Adrenal gland (tissue), 12 donors: Measurements from ENCODE around the gene JCHAIN. TPM values are rescaled to one million over a fixed set of nuclear protein-coding genes. Genes with fewer than 3 reads are reported as not detected.

Source experiments
- DNase-seq, 7 donors: peaks; one replicate each; pipeline ENCODE4 v3.0.0-alpha.2; 2019 to 2020
- H3K27ac ChIP-seq, 5 donors: fragments of 200-600 bp; sonication (generic) in 4 of 5; 1 replicate in 3 of 5; 2 replicates in 2 of 5; pipeline versions ENCODE4 v1.5.1 to v1.8.0; 2016 to 2020; ENCODE audit warnings: mild to moderate bottlenecking in 1 of 5
- H3K27me3 ChIP-seq: fragments of 200-600 bp; 2 replicates; pipeline ENCODE4 v1.8.0; 2021
- H3K36me3 ChIP-seq, 2 donors: fragments of 200-600 bp; replicated peaks in 1 of 2; 1 replicate in 1 of 2; 2 replicates in 1 of 2; pipeline versions ENCODE4 v1.5.1 to v1.8.0; 2018 to 2022
- H3K4me1 ChIP-seq, 2 donors: fragments of 200-600 bp; replicated peaks in 1 of 2; 1 replicate in 1 of 2; 2 replicates in 1 of 2; pipeline versions ENCODE4 v1.5.1 to v1.8.0; 2018 to 2021
- H3K4me3 ChIP-seq, 4 donors: fragments of 200-600 bp; sonication (generic) in 3 of 4; one replicate each; pipeline ENCODE4 v1.5.1; 2016 to 2018
- H3K9me3 ChIP-seq, 3 donors: fragments of 200-600 bp; sonication (generic) in 1 of 3; replicated peaks in 1 of 3; 1 replicate in 2 of 3; 2 replicates in 1 of 3; pipeline versions ENCODE4 v1.5.1 to v1.8.0; 2016 to 2021
- POLR2A ChIP-seq, 2 donors: fragments of 450-650 bp; IDR thresholded peaks; one replicate each; pipeline ENCODE4 v1.6.1; 2017; ENCODE audit warnings: antibody characterized with exemption in 2 of 2, mild to moderate bottlenecking in 2 of 2, moderate library complexity in 1 of 2
- WGBS, 4 donors: extraction: QIAGEN DNeasy Blood & Tissue Kit in 2 of 4; methylation state at CpG; one replicate each; pipeline versions ENCODE4 v1.1.5 to v1.1.7; 2013 to 2017; 5-methylcytosine and 5-hydroxymethylcytosine counted together
- intact Hi-C, 2 donors: fragments of 100-400 bp; cut with DNase I; formaldehyde crosslinking; loops; one replicate each; pipeline versions ENCODE4 v1.14.1 to v1.15.0; 2022 to 2023
- polyA plus RNA-seq, 3 donors: library from polyadenylated mRNA; stranded (reverse); fragments of 200-250 nt in 2 of 3; fragments of 350-450 nt in 1 of 3; fragmentation: Illumina TruSeq in 1 of 3; extraction: RNeasy Lipid Tissue Mini Kit (QIAGEN cat#74804) in 1 of 3; gene quantifications; one replicate each; pipeline ENCODE4 v1.2.3, GENCODE V29; 2013 to 2014
- total RNA-seq, 9 donors: library from RNA; depleted of rRNA in 4 of 9; stranded (reverse); fragments of >200 nt in 4 of 9; fragments of 120-200 nt in 1 of 9; fragmentation: NEBNext Ultra II Directional in 1 of 9; extraction: Animal tissue kit (Norgen Biotek cat#: 25700) in 1 of 9; gene quantifications; one replicate each; pipeline versions ENCODE4 v1.1.0 to v1.2.4, GENCODE V29; 2013 to 2023
- TF ChIP-seq, protein P1 (sequence below), 6 experiments: fragments of 450-650 bp in 4 of 6; fragments of 200-600 bp in 2 of 6; sonication (generic) in 1 of 6; IDR thresholded peaks; 1 replicate in 5 of 6; 2 replicates in 1 of 6; pipeline versions ENCODE4 v1.5.1 to v1.8.0; 2016 to 2021; ENCODE audit warnings: antibody characterized with exemption in 6 of 6, mild to moderate bottlenecking in 2 of 6, moderate library complexity in 1 of 6
- donor health status: healthy with polysubstance abuse.
- donor health status: Bipolar disorder and iron deficiency.
- donor health status: DM: yes; HTN: yes; CAD: no.
- donor health status: DM: no; HTN: no; CAD: no.
- donor health status: DM: no; HTN: no; CAD: no.
- donor health status: DM: yes; HTN: yes; CAD: no.

Gene JCHAIN
- total and polyA plus RNA-seq, 12 donors = 0.11 to 124 (median 1.9) TPM; not detected in 1

DNA sequence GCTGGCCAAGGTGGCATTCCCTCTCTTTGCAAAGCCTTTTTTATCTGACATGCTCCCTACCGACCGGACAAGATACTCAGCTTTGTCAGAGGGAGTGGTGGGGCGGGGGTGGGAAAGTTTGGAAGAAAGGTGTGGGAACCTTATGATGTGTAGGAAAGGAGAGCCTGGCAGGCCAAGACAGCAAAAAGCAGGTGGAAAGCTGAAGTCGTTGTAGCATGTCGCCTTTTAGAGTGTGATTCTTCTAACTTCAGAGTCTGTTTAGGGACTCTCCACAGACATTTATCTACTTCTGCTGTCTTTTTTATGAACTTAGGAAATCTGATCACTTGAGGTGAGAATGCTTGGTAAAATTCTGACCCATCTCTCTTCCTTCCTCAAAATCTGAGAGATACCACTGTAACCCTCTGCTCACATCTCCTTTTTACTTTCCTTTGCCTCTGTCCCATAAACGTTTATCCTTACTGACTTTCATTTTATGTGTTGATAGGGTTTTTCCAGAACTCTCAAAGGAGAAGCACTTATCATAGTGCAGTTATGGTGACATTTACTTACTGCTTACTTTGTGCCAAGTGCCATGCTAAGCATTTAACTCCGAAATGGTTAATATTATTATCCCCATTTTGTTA is 47.3 kb upstream of the JCHAIN start:
- Histone ChIP-seq H3K27ac (peak overlapping the region in 4 of 5 donors; percentile 13 to 59 (median 39)), H3K4me3 (no peak overlapping the region), H3K9me3 (no peaks in the 10 kb centered on the region), H3K27me3 (no peaks in the 10 kb centered on the region), H3K36me3 (no peaks in the 10 kb centered on the region), H3K4me1 (peaks cover 27 to 49% of the 10 kb centered on the region in 2 donors)
- intact Hi-C loops = loop anchor here in 1 of 2 donors (10.0 kb wide), 1 partner anchor 51 kb away; no protein-coding TSS in a partner anchor
- 42 to 59% (median 50%) methylated on average over 7 of the region's 7 CpGs for WGBS, 4 donors
- no peak for DNase-seq
- TF ChIP-seq, protein P1, sequence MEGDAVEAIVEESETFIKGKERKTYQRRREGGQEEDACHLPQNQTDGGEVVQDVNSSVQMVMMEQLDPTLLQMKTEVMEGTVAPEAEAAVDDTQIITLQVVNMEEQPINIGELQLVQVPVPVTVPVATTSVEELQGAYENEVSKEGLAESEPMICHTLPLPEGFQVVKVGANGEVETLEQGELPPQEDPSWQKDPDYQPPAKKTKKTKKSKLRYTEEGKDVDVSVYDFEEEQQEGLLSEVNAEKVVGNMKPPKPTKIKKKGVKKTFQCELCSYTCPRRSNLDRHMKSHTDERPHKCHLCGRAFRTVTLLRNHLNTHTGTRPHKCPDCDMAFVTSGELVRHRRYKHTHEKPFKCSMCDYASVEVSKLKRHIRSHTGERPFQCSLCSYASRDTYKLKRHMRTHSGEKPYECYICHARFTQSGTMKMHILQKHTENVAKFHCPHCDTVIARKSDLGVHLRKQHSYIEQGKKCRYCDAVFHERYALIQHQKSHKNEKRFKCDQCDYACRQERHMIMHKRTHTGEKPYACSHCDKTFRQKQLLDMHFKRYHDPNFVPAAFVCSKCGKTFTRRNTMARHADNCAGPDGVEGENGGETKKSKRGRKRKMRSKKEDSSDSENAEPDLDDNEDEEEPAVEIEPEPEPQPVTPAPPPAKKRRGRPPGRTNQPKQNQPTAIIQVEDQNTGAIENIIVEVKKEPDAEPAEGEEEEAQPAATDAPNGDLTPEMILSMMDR (IDR thresholded peaks at IDR 0.05) = no peak
- no peak for TF ChIP-seq POLR2A (IDR thresholded peaks at IDR 0.05)

DNA sequence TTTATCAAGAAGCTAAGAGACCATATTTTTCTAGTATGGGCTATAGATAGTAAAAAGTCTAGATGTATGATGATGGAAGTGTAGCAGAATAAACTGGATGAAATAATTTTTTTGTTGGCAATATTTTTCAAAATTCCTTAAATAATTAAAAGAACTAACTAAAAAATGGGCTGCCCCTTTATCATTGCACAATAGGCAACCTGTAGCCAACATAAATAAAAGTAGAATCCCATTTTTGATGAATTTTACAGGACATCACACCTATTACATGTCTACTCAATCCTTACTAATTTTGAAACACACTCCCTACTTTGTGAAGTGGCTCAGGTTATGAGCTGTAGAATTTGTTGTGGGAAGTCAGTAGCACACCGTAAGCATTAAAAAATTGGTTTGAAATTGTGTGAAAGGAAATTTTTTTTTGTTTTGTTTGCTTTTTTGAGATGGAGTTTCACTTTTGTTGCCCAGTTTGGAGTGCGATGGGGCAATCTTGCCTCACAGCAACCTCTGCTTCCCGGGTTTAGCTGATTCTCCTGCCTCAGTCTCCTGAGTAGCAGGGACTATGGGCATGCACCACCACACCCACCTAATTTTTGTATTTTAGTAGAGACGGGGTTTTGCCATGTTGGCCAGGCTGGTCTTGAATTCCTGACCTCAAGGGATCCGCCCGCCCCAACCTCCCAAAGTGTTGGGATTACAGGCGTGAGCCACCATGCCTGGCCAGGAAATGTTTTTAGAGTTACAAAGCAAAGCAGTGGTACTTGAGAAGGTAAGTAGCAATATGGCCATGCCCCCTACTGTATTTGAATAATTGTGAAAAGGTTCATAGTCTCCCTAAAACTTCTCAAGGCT is 46.5 kb upstream of the JCHAIN start:
- no peak overlapping the region for H3K4me3 ChIP-seq
- H3K27ac ChIP-seq = peak overlapping the region in 3 of 5 donors; percentile 13 to 45 (median 35)
- TF ChIP-seq POLR2A (IDR thresholded peaks at IDR 0.05) = no peak
- TF ChIP-seq, protein P1 (IDR thresholded peaks at IDR 0.05) = no peak
- peaks cover 27 to 49% of the 10 kb centered on the region in 2 donors for H3K4me1 ChIP-seq
- intact Hi-C loops = loop anchor here in 1 of 2 donors (10.0 kb wide), 1 partner anchor 52 kb away; no protein-coding TSS in a partner anchor
- no peaks in the 10 kb centered on the region for H3K36me3 ChIP-seq
- H3K9me3 ChIP-seq = no peaks in the 10 kb centered on the region
- H3K27me3 ChIP-seq = no peaks in the 10 kb centered on the region
- WGBS, 4 donors = 84 to 92% (median 89%) methylated on average over 7 of the region's 7 CpGs
- DNase-seq = no peak

DNA sequence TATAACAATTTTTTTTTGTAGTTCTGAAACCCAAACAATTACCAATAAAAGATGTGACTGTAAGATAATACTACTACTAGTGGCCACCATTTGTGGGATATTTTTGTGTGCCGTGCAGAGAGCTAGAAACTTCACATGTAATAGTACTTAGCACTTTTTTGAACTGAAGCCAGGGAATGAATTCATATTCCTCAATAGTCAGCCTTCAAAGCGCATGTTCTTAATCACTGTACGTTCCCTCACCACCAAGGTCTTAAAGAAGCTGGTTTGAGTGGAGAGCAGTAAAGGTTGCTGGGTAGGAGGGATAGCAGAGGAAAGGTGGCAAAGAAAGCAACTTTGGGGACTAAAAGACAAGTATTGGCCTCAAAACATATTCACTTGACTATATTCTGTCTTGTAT is 45.8 kb upstream of the JCHAIN start:
- H3K27me3 ChIP-seq = no peaks in the 10 kb centered on the region
- no peak overlapping the region for H3K4me3 ChIP-seq
- no peaks in the 10 kb centered on the region for H3K36me3 ChIP-seq
- peak overlapping the region in 1 of 5 donors; percentile 35 for H3K27ac ChIP-seq
- peaks cover 29 to 52% of the 10 kb centered on the region in 2 donors for H3K4me1 ChIP-seq
- no peak for DNase-seq
- TF ChIP-seq, protein P1 (IDR thresholded peaks at IDR 0.05) = no peak
- TF ChIP-seq POLR2A (IDR thresholded peaks at IDR 0.05) = no peak
- H3K9me3 ChIP-seq = no peaks in the 10 kb centered on the region
- intact Hi-C loops = loop anchor here in 1 of 2 donors (10.0 kb wide), 1 partner anchor 53 kb away; no protein-coding TSS in a partner anchor
- 26 to 38% (median 30%) methylated on average over 3 of the region's 3 CpGs for WGBS, 4 donors

- no peak for DNase-seq
- peaks cover 35 to 58% of the 10 kb centered on the region in 2 donors for H3K4me1 ChIP-seq
- intact Hi-C loops = loop anchor here in 1 of 2 donors (10.0 kb wide), 1 partner anchor 53 kb away; no protein-coding TSS in a partner anchor
- H3K9me3 ChIP-seq = no peaks in the 10 kb centered on the region
- H3K27ac ChIP-seq = peak overlapping the region in 4 of 5 donors; percentile 30 to 75 (median 36)
- 31 to 40% (median 34%) methylated on average over 3 of the region's 3 CpGs for WGBS, 4 donors
- H3K36me3 ChIP-seq = no peaks in the 10 kb centered on the region
- TF ChIP-seq, protein P1 (IDR thresholded peaks at IDR 0.05) = no peak
- TF ChIP-seq POLR2A (IDR thresholded peaks at IDR 0.05) = no peak
- H3K4me3 ChIP-seq = no peak overlapping the region
- H3K27me3 ChIP-seq = no peaks in the 10 kb centered on the region
Observed at GRCh38 chr4:70711599-70711998, 45.3 kb upstream of the JCHAIN start.
